Heart left ventricle (tissue), 16 donors: ENCODE results near the gene GPR15. TPM values are rescaled to one million over a fixed set of nuclear protein-coding genes. Genes with fewer than 3 reads are reported as not detected.

Source experiments
- ATAC-seq, 4 donors: fragments of 200-7000 bp; cut with Tn5 transposase; one replicate each; pipeline ENCODE4 v1.9.1; 2020 to 2022; ENCODE audit warnings: moderate library complexity in 4 of 4, mild to moderate bottlenecking in 3 of 4, moderate number of reproducible peaks in 1 of 4
- DNase-seq, 5 donors: peaks; one replicate each; pipeline ENCODE4 v3.0.0-alpha.2; 2020
- H3K27ac ChIP-seq, 12 donors: fragments of 200-600 bp; sonication (generic) in 4 of 12; one replicate each; pipeline versions ENCODE4 v1.5.0 to v1.8.0; 2016 to 2022; ENCODE audit warnings: mild to moderate bottlenecking in 2 of 12
- H3K27me3 ChIP-seq, 9 donors: fragments of 200-600 bp; sonication (generic) in 2 of 9; one replicate each; pipeline versions ENCODE4 v1.5.1 to v1.8.0; 2016 to 2022; ENCODE audit warnings: mild to moderate bottlenecking in 3 of 9
- H3K36me3 ChIP-seq, 9 donors: fragments of 200-600 bp; sonication (generic) in 2 of 9; one replicate each; pipeline versions ENCODE4 v1.5.0 to v1.8.0; 2018 to 2022; ENCODE audit warnings: mild to moderate bottlenecking in 2 of 9
- H3K4me1 ChIP-seq, 12 donors: fragments of 200-600 bp; sonication (generic) in 4 of 12; one replicate each; pipeline versions ENCODE4 v1.5.0 to v1.8.0; 2016 to 2022; ENCODE audit warnings: mild to moderate bottlenecking in 3 of 12
- H3K4me3 ChIP-seq, 12 donors: fragments of 200-600 bp; sonication (generic) in 4 of 12; one replicate each; pipeline versions ENCODE4 v1.5.0 to v1.8.0; 2017 to 2022; ENCODE audit warnings: mild to moderate bottlenecking in 9 of 12, moderate library complexity in 4 of 12
- H3K9me3 ChIP-seq, 12 donors: fragments of 200-600 bp; sonication (generic) in 4 of 12; one replicate each; pipeline versions ENCODE4 v1.5.0 to v1.8.0; 2016 to 2022; ENCODE audit warnings: mild to moderate bottlenecking in 1 of 12
- CTCF ChIP-seq, 12 donors: fragments of 200-600 bp; sonication (generic) in 4 of 12; IDR thresholded peaks; one replicate each; pipeline versions ENCODE4 v1.5.0 to v1.8.0; 2018 to 2022; ENCODE audit warnings: antibody characterized with exemption in 12 of 12, mild to moderate bottlenecking in 5 of 12
- POLR2A ChIP-seq, 2 donors: fragments of 450-650 bp; IDR thresholded peaks; one replicate each; pipeline ENCODE4 v1.6.1; 2017; ENCODE audit warnings: antibody characterized with exemption in 2 of 2, mild to moderate bottlenecking in 2 of 2, moderate library complexity in 2 of 2
- WGBS, 4 donors: extraction: QIAGEN DNeasy Blood & Tissue Kit in 2 of 4; methylation state at CpG; one replicate each; pipeline versions ENCODE4 v1.1.5 to v1.1.7; 2013 to 2018; 5-methylcytosine and 5-hydroxymethylcytosine counted together
- intact Hi-C, 10 donors: fragments of 100-400 bp; cut with DNase I; formaldehyde crosslinking; loops; one replicate each; pipeline versions ENCODE4 v1.11.1 to v1.14.2; 2022
- polyA plus RNA-seq, 2 donors: library from polyadenylated mRNA; stranded (reverse); fragments of 200-250 nt; gene quantifications; one replicate each; pipeline ENCODE4 v1.2.3, GENCODE V29; 2013
- total RNA-seq, 9 donors: library from RNA; depleted of rRNA in 2 of 9; stranded (reverse); fragments of >200 nt in 2 of 9; fragmentation: NEBNext Ultra II Directional in 3 of 9; extraction: Animal tissue kit (Norgen Biotek cat#: 25700) in 3 of 9; gene quantifications; one replicate each; pipeline versions ENCODE4 v1.1.0 to v1.2.4, GENCODE V29; 2016 to 2023
- donor health status: ischemic (EF 13 %, LVEDD 7.1; RV severe dilation, severe dysfunction).
- donor health status: healthy with polysubstance abuse.
- donor health status: DM: no; HTN: yes; CAD: no.
- donor health status: DM: no; HTN: no; CAD: no.
- donor health status: ischemic (EF 25% LVEDD 6.9; RV normal size, moderate dysfunction).
- donor health status: ischemic (EF 25% LVEDD 5.7; RV mildly dilated, moderate dysfunction).
- donor health status: healthy.
- donor health status: DM: yes; HTN: yes; CAD: no.
- donor health status: ischemic (EF 35%, LVEDD 5.7; RV mildly dilated, moderate dysfunction).
- donor health status: nonischemic (EF 11% LVEDD 7.7; RV severe dilation, severe dysfunction).
- donor health status: DM: yes; HTN: yes; CAD: no.
- donor health status: PGD.
- donor health status: ischemic (EF 29% LVEDD 5.4; RV normal size, mild dysfunction).
- donor health status: nonischemic (EF 23%, LVEDD 6.1; RV moderate dilation, normal function).

GPR15 gene
- total and polyA plus RNA-seq, 11 donors, result not detected

- TF ChIP-seq POLR2A (IDR thresholded peaks at IDR 0.05) (no peak), CTCF (IDR thresholded peaks at IDR 0.05) (no peak)
- 86 to 92% (median 88%) methylated on average over 8 of the region's 8 CpGs for WGBS, 4 donors
- intact Hi-C loops, result loop anchor here in 3 of 10 donors (10.0 kb wide), 3 partner anchors 65 to 1875 kb away; partner anchors contain the start of genes CPOX (in 1 of the 3), LNP1 (in 1 of the 3) and TOMM70 (in 1 of the 3)
- Histone ChIP-seq H3K36me3 (no peaks in the 10 kb centered on the region), H3K4me3 (no peak overlapping the region), H3K27ac (no peak overlapping the region), H3K9me3 (no peaks in the 10 kb centered on the region), H3K4me1 (no peaks in the 10 kb centered on the region), H3K27me3 (peaks cover 0 to 7% (median 0%) of the 10 kb centered on the region in 9 donors)
- ATAC-seq (no peak), DNase-seq (no peak)
Measured at GRCh38 chr3:98529856-98530459, 1.8 kb upstream of the GPR15 start.

- H3K36me3 ChIP-seq, result no peaks in the 10 kb centered on the region
- H3K9me3 ChIP-seq, result no peaks in the 10 kb centered on the region
- no peak overlapping the region for H3K27ac ChIP-seq
- peaks cover 0 to 7% (median 0%) of the 10 kb centered on the region in 9 donors for H3K27me3 ChIP-seq
- WGBS, 4 donors, result 85 to 89% (median 86%) methylated on average over 2 of the region's 2 CpGs
- intact Hi-C loops, result no loop called here
- H3K4me3 ChIP-seq, result no peak overlapping the region
- TF ChIP-seq CTCF (IDR thresholded peaks at IDR 0.05) (no peak), POLR2A (IDR thresholded peaks at IDR 0.05) (no peak)
- H3K4me1 ChIP-seq, result no peaks in the 10 kb centered on the region
- no peak for ATAC-seq
- DNase-seq, result no peak
Measured at GRCh38 chr3:98530676-98531075, 1.1 kb upstream of the GPR15 start.

- TF ChIP-seq CTCF (IDR thresholded peaks at IDR 0.05), result no peak
- no peak for TF ChIP-seq POLR2A (IDR thresholded peaks at IDR 0.05)
Measured at GRCh38 chr3:98532275-98532637, 478 bp downstream of the GPR15 start.

GRCh38 chr3:98532709-98533571, 1.2 kb downstream of the GPR15 start:
- H3K9me3 ChIP-seq, result no peaks in the 10 kb centered on the region
- ATAC-seq (no peak), DNase-seq (no peak)
- peaks cover 0 to 7% (median 0%) of the 10 kb centered on the region in 9 donors for H3K27me3 ChIP-seq
- no peaks in the 10 kb centered on the region for H3K4me1 ChIP-seq
- intact Hi-C loops, result no loop called here
- WGBS, 4 donors, result 89 to 92% (median 90%) methylated on average over 6 of the region's 6 CpGs
- no peak overlapping the region for H3K27ac ChIP-seq
- TF ChIP-seq POLR2A (IDR thresholded peaks at IDR 0.05) (no peak), CTCF (IDR thresholded peaks at IDR 0.05) (no peak)
- H3K4me3 ChIP-seq, result no peak overlapping the region
- no peaks in the 10 kb centered on the region for H3K36me3 ChIP-seq

More at GRCh38 chr3:98532275-98532637, 478 bp downstream of the GPR15 start:
- Histone ChIP-seq H3K27me3 (peaks cover 0 to 7% (median 0%) of the 10 kb centered on the region in 9 donors), H3K27ac (no peak overlapping the region), H3K9me3 (no peaks in the 10 kb centered on the region), H3K4me3 (no peak overlapping the region), H3K4me1 (no peaks in the 10 kb centered on the region), H3K36me3 (no peaks in the 10 kb centered on the region)
- no peak for ATAC-seq
- intact Hi-C loops, result no loop called here
- no peak for DNase-seq
- WGBS, 4 donors, result 72 to 87% (median 76%) methylated on average over 4 to 5 of the region's 5 CpGs
